ENCODE data around the gene RC3H2. TPM values are rescaled to one million over a fixed set of nuclear protein-coding genes. Genes with fewer than 3 reads are reported as not detected.
A peak's percentile ranks its signal among the peaks of the same experiment; 100 is the strongest.

RC3H2 gene
- total RNA-seq, 1 experiment from 2014 or later, result 37.5 TPM

GRCh38 chr9:122951056-122951455 lies 45.9 kb upstream of the RC3H2 start:
- no peak overlapping the region for H3K4me3 Mint-ChIP-seq

More at GRCh38 chr9:122951056-122951455, 45.9 kb upstream of the RC3H2 start:
- H3K9me3 Mint-ChIP-seq, result 0 out of 2 replicates have a peak, but pooled peaks cover 2% of the 10 kb centered on the region
- H3K4me1 Mint-ChIP-seq, result peaks cover 53% of the 10 kb centered on the region
- H3K36me3 Mint-ChIP-seq, result no peaks in the 10 kb centered on the region
- ChIA-PET CTCF (no interaction called here), POLR2A (no interaction called here)
- peak overlapping the region; percentile 20; the same call in 1 of the 2 replicates for H3K27ac Mint-ChIP-seq
- TF ChIP-seq ZNF396 (CRISPR knock-in tag; IDR thresholded peaks at IDR 0.05; ENCODE audit: borderline replicate concordance), result no peak
- TF ChIP-seq, protein P1, sequence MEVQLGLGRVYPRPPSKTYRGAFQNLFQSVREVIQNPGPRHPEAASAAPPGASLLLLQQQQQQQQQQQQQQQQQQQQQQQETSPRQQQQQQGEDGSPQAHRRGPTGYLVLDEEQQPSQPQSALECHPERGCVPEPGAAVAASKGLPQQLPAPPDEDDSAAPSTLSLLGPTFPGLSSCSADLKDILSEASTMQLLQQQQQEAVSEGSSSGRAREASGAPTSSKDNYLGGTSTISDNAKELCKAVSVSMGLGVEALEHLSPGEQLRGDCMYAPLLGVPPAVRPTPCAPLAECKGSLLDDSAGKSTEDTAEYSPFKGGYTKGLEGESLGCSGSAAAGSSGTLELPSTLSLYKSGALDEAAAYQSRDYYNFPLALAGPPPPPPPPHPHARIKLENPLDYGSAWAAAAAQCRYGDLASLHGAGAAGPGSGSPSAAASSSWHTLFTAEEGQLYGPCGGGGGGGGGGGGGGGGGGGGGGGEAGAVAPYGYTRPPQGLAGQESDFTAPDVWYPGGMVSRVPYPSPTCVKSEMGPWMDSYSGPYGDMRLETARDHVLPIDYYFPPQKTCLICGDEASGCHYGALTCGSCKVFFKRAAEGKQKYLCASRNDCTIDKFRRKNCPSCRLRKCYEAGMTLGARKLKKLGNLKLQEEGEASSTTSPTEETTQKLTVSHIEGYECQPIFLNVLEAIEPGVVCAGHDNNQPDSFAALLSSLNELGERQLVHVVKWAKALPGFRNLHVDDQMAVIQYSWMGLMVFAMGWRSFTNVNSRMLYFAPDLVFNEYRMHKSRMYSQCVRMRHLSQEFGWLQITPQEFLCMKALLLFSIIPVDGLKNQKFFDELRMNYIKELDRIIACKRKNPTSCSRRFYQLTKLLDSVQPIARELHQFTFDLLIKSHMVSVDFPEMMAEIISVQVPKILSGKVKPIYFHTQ (CRISPR knock-in tag; IDR thresholded peaks at IDR 0.05), result no peak
- TF ChIP-seq, protein P2, sequence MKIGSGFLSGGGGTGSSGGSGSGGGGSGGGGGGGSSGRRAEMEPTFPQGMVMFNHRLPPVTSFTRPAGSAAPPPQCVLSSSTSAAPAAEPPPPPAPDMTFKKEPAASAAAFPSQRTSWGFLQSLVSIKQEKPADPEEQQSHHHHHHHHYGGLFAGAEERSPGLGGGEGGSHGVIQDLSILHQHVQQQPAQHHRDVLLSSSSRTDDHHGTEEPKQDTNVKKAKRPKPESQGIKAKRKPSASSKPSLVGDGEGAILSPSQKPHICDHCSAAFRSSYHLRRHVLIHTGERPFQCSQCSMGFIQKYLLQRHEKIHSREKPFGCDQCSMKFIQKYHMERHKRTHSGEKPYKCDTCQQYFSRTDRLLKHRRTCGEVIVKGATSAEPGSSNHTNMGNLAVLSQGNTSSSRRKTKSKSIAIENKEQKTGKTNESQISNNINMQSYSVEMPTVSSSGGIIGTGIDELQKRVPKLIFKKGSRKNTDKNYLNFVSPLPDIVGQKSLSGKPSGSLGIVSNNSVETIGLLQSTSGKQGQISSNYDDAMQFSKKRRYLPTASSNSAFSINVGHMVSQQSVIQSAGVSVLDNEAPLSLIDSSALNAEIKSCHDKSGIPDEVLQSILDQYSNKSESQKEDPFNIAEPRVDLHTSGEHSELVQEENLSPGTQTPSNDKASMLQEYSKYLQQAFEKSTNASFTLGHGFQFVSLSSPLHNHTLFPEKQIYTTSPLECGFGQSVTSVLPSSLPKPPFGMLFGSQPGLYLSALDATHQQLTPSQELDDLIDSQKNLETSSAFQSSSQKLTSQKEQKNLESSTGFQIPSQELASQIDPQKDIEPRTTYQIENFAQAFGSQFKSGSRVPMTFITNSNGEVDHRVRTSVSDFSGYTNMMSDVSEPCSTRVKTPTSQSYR (CRISPR knock-in tag; IDR thresholded peaks at IDR 0.05), result no peak
- TF ChIP-seq ETV6 (CRISPR knock-in tag; IDR thresholded peaks at IDR 0.05), result no peak
- TF ChIP-seq ZNF138 (CRISPR knock-in tag; conservative IDR thresholded peaks at IDR 0.05), result no peak
- no peak for TF ChIP-seq NR2C2 (CRISPR knock-in tag; IDR thresholded peaks at IDR 0.05)
- TF ChIP-seq, protein P3, sequence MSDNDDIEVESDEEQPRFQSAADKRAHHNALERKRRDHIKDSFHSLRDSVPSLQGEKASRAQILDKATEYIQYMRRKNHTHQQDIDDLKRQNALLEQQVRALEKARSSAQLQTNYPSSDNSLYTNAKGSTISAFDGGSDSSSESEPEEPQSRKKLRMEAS (CRISPR knock-in tag; IDR thresholded peaks at IDR 0.05), result no peak
- TF ChIP-seq, protein P4, sequence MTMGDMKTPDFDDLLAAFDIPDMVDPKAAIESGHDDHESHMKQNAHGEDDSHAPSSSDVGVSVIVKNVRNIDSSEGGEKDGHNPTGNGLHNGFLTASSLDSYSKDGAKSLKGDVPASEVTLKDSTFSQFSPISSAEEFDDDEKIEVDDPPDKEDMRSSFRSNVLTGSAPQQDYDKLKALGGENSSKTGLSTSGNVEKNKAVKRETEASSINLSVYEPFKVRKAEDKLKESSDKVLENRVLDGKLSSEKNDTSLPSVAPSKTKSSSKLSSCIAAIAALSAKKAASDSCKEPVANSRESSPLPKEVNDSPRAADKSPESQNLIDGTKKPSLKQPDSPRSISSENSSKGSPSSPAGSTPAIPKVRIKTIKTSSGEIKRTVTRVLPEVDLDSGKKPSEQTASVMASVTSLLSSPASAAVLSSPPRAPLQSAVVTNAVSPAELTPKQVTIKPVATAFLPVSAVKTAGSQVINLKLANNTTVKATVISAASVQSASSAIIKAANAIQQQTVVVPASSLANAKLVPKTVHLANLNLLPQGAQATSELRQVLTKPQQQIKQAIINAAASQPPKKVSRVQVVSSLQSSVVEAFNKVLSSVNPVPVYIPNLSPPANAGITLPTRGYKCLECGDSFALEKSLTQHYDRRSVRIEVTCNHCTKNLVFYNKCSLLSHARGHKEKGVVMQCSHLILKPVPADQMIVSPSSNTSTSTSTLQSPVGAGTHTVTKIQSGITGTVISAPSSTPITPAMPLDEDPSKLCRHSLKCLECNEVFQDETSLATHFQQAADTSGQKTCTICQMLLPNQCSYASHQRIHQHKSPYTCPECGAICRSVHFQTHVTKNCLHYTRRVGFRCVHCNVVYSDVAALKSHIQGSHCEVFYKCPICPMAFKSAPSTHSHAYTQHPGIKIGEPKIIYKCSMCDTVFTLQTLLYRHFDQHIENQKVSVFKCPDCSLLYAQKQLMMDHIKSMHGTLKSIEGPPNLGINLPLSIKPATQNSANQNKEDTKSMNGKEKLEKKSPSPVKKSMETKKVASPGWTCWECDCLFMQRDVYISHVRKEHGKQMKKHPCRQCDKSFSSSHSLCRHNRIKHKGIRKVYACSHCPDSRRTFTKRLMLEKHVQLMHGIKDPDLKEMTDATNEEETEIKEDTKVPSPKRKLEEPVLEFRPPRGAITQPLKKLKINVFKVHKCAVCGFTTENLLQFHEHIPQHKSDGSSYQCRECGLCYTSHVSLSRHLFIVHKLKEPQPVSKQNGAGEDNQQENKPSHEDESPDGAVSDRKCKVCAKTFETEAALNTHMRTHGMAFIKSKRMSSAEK (CRISPR knock-in tag; IDR thresholded peaks at IDR 0.05; ENCODE audit: borderline replicate concordance), result no peak
- TF ChIP-seq, protein P5, sequence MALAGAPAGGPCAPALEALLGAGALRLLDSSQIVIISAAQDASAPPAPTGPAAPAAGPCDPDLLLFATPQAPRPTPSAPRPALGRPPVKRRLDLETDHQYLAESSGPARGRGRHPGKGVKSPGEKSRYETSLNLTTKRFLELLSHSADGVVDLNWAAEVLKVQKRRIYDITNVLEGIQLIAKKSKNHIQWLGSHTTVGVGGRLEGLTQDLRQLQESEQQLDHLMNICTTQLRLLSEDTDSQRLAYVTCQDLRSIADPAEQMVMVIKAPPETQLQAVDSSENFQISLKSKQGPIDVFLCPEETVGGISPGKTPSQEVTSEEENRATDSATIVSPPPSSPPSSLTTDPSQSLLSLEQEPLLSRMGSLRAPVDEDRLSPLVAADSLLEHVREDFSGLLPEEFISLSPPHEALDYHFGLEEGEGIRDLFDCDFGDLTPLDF (CRISPR knock-in tag; IDR thresholded peaks at IDR 0.05), result no peak
- no peak for TF ChIP-seq NFYB (CRISPR knock-in tag; conservative IDR thresholded peaks at IDR 0.05; ENCODE audit: low read depth)
- TF ChIP-seq, protein P6, sequence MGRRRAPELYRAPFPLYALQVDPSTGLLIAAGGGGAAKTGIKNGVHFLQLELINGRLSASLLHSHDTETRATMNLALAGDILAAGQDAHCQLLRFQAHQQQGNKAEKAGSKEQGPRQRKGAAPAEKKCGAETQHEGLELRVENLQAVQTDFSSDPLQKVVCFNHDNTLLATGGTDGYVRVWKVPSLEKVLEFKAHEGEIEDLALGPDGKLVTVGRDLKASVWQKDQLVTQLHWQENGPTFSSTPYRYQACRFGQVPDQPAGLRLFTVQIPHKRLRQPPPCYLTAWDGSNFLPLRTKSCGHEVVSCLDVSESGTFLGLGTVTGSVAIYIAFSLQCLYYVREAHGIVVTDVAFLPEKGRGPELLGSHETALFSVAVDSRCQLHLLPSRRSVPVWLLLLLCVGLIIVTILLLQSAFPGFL (CRISPR knock-in tag; IDR thresholded peaks at IDR 0.05; ENCODE audit: borderline replicate concordance), result no peak
- TF ChIP-seq ZNF232 (CRISPR knock-in tag; IDR thresholded peaks at IDR 0.05), result no peak
- TF ChIP-seq USF2 (CRISPR knock-in tag; IDR thresholded peaks at IDR 0.05), result no peak
- no peak for TF ChIP-seq NR1H2 (CRISPR knock-in tag; IDR thresholded peaks at IDR 0.05)
- ATAC-seq, result no peak
- H3K27me3 Mint-ChIP-seq (ENCODE audit: low read depth), result no peaks in the 10 kb centered on the region
- DNase-seq (ENCODE audit: low spot score), result no peak

Measured in WTC11 (cell line).